SJSA1 (cell line): Measurements from ENCODE around the gene ZBTB9. TPM values are rescaled to one million over a fixed set of nuclear protein-coding genes. Genes with fewer than 3 reads are reported as not detected.

ENCODE experiments used
- DNase-seq, 2 experiments: peaks; one replicate each; pipeline ENCODE4 v3.0.0-alpha.2; 2015 to 2020; ENCODE audit warnings: low spot score in 2 of 2, low read depth in 1 of 2
- H3K27ac ChIP-seq: fragments of 250-450 bp; sonication (Bioruptor Pico); 2 replicates; pipeline ENCODE4 v1.5.1; 2020; ENCODE audit warnings: mild to moderate bottlenecking, moderate library complexity
- H3K27me3 ChIP-seq: fragments of 250-450 bp; sonication (Bioruptor Pico); replicated peaks from 2 replicates; pipeline ENCODE4 v1.5.1; 2020; ENCODE audit warnings: mild to moderate bottlenecking, moderate library complexity
- H3K36me3 ChIP-seq: fragments of 250-450 bp; sonication (Bioruptor Pico); 2 replicates; pipeline ENCODE4 v1.5.1; 2020; ENCODE audit warnings: mild to moderate bottlenecking
- H3K4me1 ChIP-seq: fragments of 250-450 bp; sonication (Bioruptor Pico); replicated peaks from 2 replicates; pipeline ENCODE4 v1.6.1; 2021; ENCODE audit warnings: mild to moderate bottlenecking
- H3K4me3 ChIP-seq: fragments of 250-450 bp; sonication (Bioruptor Pico); 2 replicates; pipeline ENCODE4 v1.5.1; 2020; ENCODE audit warnings: mild to moderate bottlenecking
- H3K9me3 ChIP-seq: fragments of 250-450 bp; sonication (Bioruptor Pico); replicated peaks from 2 replicates; pipeline ENCODE4 v1.5.1; 2020; ENCODE audit warnings: mild to moderate bottlenecking
- total RNA-seq: library from RNA; depleted of rRNA; stranded (reverse); fragments of >200 nt; shearing (Covaris generic); gene quantifications from 2 replicates; pipeline ENCODE4 v1.2.3, GENCODE V29; 2014; rRNA removed

Gene ZBTB9, protein sequence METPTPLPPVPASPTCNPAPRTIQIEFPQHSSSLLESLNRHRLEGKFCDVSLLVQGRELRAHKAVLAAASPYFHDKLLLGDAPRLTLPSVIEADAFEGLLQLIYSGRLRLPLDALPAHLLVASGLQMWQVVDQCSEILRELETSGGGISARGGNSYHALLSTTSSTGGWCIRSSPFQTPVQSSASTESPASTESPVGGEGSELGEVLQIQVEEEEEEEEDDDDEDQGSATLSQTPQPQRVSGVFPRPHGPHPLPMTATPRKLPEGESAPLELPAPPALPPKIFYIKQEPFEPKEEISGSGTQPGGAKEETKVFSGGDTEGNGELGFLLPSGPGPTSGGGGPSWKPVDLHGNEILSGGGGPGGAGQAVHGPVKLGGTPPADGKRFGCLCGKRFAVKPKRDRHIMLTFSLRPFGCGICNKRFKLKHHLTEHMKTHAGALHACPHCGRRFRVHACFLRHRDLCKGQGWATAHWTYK
- total RNA-seq, result 2.9 and 4.4 TPM in 2 replicates

DNA sequence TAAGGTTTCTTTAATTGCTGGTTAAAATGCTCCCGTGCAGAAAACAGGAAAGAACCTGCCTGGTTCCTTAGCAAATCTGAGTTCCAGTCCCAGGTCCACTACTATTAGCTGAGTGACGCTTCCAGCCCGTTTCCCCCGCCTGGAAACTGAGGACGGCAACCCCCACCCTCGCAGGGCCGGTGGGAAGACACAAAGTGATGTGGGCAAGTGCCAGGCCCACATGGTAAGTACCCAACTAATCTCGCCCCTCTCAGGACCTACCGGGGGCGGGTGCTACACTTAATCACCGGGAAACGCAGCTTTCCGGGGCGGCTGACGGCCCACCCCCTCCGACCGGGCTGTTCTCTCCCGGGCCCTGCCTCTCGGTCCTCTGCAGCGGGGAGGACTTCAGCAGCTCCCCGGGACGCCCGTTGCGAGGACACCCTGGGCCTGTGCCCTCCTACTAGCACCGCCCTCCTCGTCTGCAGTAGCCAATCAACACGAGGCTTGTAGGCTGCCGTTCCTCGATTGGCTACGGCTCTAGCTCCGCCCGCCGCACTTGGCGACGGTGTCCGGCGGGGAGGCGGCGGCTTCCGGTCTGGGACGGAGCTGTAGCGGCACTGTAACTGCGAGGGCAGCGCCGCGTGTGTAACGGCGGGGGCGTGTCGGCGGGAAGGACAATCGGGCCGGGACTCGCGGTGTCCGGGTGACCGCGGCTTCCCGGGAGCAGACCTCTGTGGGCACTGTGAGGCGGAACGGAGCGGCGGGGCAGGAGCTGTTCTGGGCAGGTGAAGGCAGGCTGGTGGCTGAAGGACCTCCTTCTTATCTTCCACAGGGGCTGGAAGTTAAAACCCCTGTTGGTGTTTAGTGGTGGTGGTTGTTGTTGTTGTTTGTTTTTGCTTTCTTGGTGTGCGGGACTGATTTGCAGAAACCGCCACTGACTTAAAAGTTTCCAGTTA, at the start of gene ZBTB9:
Gene ZBTB9, plus strand, starts transcription at position 568 of the 938 bp plus-strand sequence. CDS start 525 bp downstream, outside the sequence.
- Histone ChIP-seq H3K4me3 (peak within 1 kb of the TSS; percentile 58), H3K27ac (no peak within 1 kb of the TSS), H3K9me3 (no peaks in the 10 kb centered on the region), H3K36me3 (peaks cover 20% of the 10 kb centered on the region), H3K27me3 (no peaks in the 10 kb centered on the region), H3K4me1 (no peaks in the 10 kb centered on the region; the same call in 1 of the 2 replicates)
- DNase-seq, result peak; percentile 94 to 97

DNA sequence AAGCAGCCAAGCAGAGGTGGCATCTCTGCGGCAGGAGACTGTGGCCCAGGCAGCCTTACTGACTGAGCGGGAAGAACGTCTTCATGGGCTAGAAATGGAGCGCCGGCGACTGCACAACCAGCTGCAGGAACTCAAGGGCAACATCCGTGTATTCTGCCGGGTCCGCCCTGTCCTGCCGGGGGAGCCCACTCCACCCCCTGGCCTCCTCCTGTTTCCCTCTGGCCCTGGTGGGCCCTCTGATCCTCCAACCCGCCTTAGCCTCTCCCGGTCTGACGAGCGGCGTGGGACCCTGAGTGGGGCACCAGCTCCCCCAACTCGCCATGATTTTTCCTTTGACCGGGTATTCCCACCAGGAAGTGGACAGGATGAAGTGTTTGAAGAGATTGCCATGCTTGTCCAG, 49.5 kb upstream of the ZBTB9 start:
- Histone ChIP-seq H3K36me3 (peaks cover 96% of the 10 kb centered on the region), H3K9me3 (no peaks in the 10 kb centered on the region), H3K4me3 (no peak overlapping the region), H3K4me1 (peaks cover 6% of the 10 kb centered on the region), H3K27ac (no peak overlapping the region), H3K27me3 (no peaks in the 10 kb centered on the region)
- no peak for DNase-seq

DNA sequence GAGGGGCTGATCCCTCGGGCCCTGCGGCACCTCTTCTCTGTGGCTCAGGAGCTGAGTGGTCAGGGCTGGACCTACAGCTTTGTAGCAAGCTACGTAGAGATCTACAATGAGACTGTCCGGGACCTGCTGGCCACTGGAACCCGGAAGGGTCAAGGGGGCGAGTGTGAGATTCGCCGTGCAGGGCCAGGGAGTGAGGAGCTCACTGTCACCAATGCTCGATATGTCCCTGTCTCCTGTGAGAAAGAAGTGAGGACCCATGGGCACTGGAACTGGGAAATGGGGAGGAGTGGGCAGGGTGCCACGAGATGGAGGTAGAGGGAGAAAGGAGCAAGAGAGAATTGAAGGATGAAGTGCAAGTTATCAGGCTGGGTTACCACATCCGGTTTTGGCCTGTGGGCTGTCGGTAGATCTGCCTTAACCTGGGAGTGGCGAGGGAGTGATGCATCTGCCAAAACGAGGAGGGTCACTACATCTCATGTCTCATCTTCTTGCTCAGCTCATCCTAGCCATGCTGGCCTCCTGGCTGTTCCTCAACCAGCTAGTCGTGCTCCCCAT, 48.9 kb upstream of the ZBTB9 start:
- Histone ChIP-seq H3K4me3 (no peak overlapping the region), H3K9me3 (no peaks in the 10 kb centered on the region), H3K4me1 (peaks cover 9% of the 10 kb centered on the region), H3K27ac (no peak overlapping the region), H3K27me3 (no peaks in the 10 kb centered on the region), H3K36me3 (peaks cover 95% of the 10 kb centered on the region)
- no peak for DNase-seq

DNA sequence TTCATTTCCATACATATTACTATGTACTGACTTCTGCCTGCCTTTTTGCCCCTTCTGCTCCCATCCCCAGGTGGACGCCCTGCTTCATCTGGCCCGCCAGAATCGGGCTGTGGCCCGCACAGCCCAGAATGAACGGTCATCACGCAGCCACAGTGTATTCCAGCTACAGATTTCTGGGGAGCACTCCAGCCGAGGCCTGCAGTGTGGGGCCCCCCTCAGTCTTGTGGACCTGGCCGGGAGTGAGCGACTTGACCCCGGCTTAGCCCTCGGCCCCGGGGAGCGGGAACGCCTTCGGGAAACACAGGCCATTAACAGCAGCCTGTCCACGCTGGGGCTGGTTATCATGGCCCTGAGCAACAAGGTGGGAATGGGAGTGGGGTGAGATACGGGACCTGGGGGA, 48.2 kb upstream of the ZBTB9 start:
- peaks cover 88% of the 10 kb centered on the region for H3K36me3 ChIP-seq
- DNase-seq, result no peak
- peaks cover 9% of the 10 kb centered on the region for H3K4me1 ChIP-seq
- H3K27ac ChIP-seq, result no peak overlapping the region
- H3K9me3 ChIP-seq, result no peaks in the 10 kb centered on the region
- H3K4me3 ChIP-seq, result no peak overlapping the region
- H3K27me3 ChIP-seq, result no peaks in the 10 kb centered on the region

DNA sequence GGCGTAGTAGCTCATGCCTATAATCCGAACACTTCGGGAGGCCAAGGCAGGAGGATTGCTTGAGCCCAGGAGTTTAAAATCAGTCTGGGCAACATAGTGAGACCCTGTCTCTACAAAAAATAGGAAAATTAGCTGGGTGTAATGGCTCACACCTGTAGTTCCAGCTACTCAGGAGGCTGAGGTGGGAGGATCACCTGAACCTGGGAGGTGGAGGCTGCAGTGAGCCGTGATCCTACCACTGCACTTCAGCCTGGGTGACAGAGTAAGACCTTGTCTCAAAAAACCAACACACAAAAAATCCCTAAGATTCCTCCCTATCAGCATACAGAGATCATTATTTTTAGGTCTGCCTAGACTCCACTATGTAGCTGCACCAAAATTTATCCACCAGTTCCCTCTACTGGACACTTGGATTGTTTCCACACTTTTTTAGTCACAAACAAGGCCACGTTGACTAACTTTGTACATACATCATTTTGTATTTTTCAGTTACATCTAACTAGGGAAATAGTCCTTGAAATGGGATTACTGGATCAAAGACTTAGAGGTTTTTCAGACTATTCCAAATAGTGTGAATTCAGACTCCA, 47.2 kb upstream of the ZBTB9 start:
- Histone ChIP-seq H3K9me3 (no peaks in the 10 kb centered on the region), H3K27me3 (no peaks in the 10 kb centered on the region), H3K27ac (no peak overlapping the region), H3K36me3 (peaks cover 79% of the 10 kb centered on the region), H3K4me1 (peaks cover 15% of the 10 kb centered on the region), H3K4me3 (no peak overlapping the region)
- no peak for DNase-seq

DNA sequence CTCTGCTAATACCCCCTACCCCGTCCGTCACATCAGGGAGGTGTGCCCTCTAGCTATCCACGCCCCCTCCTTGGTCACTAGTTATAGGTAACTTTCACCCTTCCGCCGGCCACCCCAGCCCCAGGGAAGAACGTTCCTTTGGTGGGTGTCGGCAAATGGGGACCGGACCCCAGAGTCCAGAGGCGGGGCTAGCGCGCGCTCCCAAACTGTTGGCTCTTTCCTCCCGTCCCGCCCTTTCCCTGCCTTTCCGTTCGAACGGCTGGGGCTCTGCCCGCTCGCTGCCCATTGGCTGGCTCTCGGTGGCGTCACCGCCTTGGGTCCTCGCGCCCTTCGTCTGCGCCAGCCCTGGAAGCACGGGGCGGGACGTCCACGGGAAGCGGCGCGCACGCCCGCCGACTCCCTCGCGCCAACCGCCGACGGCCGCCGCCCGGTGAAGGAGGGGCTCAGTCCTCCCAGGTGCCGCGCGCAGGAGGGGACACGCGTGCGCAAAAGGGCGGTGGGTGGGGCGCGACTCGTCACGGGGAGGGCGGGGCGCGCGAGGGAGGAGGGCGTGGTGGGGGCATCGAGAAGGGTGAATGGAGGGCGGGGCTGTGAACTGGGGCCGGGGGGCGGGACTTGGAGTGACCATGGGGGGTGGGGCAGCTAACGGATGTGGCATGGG, 44.2 kb upstream of the ZBTB9 start:
- peaks cover 76% of the 10 kb centered on the region for H3K36me3 ChIP-seq
- H3K9me3 ChIP-seq, result no peaks in the 10 kb centered on the region
- peak overlapping the region; percentile 85 for H3K27ac ChIP-seq

DNA sequence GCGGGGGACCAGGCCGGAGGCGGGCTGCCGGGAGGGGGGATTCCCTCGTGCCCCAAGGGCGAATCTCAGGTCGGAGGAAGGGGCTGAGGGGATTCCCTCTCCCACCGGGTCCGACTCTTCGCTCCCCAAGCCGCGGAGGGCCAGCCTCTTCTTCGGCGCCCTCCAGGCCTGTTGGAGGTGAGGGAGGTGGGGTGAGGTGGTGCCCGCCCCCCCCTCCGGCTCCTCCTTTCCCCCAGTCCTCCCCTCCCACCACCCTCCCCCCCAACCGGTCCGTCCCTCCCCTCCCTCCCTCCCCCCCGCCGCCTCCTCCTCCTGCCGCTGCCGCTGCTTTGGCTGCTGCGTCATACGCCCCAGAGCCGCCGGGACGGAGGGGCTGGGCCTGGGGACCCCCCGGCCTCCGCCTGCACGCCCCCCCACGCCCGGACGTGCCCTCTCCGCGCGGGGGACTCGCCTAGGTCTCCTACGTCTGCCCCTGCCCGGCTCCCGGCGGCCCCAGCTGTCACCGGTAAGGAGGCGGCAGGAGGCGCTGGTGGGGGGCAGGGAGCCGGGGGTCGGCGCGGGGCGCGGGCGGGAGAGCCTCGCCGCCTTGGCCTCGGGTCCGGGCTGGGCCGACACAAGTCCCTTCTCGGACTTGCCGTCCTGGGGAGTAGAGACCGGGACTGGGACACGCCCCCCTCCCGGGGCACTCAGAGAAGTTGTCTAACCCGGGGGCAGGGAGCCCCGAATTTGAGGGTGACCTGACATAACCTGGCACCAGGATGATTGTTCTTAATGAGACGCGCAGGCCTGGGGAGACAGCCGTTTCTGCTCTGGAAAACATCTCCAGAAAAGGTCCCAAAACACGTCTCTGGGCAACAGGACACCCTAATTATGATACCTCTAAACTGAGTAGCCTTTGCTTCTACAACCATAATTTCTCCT, 43.4 kb upstream of the ZBTB9 start, which contains the start of gene PHF1:
Gene PHF1, plus strand, starts transcription at position 304 of the 921 bp plus-strand sequence. CDS start 1,250 bp downstream, outside the sequence.
- peak in 1 of 2 experiments; percentile 90 for DNase-seq
- Histone ChIP-seq H3K27ac (peak within 1 kb of the TSS; percentile 85), H3K36me3 (peaks cover 76% of the 10 kb centered on the region)

More for the DNA sequence above, 44.2 kb upstream of the ZBTB9 start:
- Histone ChIP-seq H3K4me3 (peak overlapping the region; percentile 79), H3K4me1 (peaks cover 15% of the 10 kb centered on the region), H3K27me3 (no peaks in the 10 kb centered on the region)
- peak; percentile 98 for DNase-seq

DNA sequence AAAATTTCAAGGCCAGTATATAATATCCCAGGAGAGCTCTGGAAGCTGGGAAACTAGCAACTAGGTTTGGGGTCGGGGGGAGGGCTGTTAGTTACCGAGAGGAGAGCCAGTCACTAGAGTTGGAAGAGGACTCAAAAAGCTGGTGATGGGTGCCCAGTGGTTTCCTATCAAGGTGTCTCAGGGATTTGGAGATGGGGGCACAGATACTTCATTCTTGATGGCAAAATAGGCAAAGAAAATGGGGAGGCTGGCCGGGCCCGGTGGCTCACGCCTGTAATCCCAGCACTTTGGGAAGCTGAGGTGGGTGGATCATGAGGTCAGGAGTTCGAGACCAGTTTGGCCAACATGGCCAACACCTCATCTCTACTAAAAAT, 42.8 kb upstream of the ZBTB9 start:
- Histone ChIP-seq H3K27me3 (no peaks in the 10 kb centered on the region), H3K27ac (peak overlapping the region; percentile 85), H3K9me3 (no peaks in the 10 kb centered on the region), H3K4me3 (peak overlapping the region; percentile 79), H3K4me1 (peaks cover 28% of the 10 kb centered on the region), H3K36me3 (peaks cover 75% of the 10 kb centered on the region)
- DNase-seq, result no peak

More for the DNA sequence above, 43.4 kb upstream of the ZBTB9 start, which contains the start of gene PHF1:
- Histone ChIP-seq H3K4me1 (peaks cover 22% of the 10 kb centered on the region), H3K9me3 (no peaks in the 10 kb centered on the region), H3K4me3 (peak within 1 kb of the TSS; percentile 79), H3K27me3 (no peaks in the 10 kb centered on the region)

DNA sequence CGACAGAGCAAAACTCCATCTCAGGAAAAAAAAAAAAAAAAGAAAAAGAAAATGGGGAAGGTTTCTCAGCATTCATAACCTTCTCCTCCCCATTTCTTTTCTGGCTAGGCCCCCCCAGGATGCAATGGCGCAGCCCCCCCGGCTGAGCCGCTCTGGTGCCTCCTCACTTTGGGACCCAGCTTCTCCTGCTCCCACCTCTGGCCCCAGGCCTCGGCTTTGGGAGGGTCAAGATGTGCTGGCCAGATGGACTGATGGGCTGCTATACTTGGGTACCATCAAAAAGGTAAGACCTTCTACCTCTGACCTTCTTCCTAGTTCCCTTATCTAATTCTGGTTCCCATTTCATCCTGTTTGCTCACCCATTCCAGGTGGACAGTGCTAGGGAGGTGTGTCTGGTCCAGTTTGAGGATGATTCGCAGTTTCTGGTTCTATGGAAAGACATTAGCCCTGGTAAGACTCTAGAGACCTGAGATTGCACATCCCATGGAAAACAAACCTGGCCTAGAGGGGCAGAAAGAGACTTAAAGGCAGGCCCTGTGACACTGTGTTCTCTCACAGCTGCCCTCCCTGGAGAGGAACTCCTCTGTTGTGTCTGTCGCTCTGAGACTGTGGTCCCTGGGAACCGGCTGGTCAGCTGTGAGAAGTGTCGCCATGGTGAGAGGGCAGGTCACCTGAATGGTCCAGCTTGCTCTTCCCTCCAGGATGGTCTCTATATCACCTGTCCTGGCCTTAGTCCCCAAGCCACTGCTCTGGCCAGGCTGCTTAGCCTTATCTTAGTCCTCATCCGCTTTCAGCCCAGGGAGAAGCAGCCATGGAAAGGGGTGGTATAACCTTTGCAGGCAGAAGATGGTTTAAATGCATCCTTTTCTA, 42.0 kb upstream of the ZBTB9 start:
- H3K4me1 ChIP-seq, result peaks cover 32% of the 10 kb centered on the region
- H3K27ac ChIP-seq, result no peak overlapping the region
- H3K36me3 ChIP-seq, result peaks cover 70% of the 10 kb centered on the region
- no peaks in the 10 kb centered on the region for H3K27me3 ChIP-seq
- no peak overlapping the region for H3K4me3 ChIP-seq
- H3K9me3 ChIP-seq, result no peaks in the 10 kb centered on the region
- no peak for DNase-seq

DNA sequence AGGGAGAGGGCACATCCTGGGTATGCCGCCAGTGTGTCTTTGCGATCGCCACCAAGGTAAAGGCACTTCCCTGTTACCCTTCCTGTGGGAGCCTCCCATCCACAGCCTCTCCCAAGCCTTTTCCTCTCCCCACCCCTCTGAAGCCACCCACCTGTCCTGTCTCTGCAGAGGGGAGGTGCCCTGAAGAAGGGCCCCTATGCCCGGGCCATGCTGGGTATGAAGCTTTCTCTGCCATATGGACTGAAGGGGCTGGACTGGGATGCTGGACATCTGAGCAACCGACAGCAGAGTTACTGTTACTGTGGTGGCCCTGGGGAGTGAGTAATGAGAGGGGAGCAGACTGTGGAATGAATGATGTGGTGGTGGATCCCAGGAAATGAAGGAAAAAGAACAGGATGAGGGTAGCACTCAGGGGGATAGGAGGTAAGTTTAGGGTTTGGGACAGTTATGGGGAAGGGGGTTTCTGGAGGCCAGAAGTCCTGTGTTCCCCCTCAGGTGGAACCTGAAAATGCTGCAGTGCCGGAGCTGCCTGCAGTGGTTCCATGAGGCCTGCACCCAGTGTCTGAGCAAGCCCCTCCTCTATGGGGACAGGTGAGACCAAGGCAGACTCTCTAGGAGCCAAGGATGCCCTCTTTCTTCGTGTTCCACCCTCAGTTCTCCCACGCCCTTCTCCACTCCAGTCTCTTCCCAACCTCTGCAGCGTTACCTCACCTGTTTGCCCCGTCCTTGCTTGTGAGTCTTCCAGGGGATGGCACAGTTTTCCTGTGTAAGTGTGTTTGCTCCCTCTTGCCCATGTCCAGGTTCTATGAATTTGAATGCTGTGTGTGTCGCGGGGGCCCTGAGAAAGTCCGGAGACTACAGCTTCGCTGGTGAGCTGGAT, 40.9 kb upstream of the ZBTB9 start:
- DNase-seq, result no peak

More for the DNA sequence above, 40.9 kb upstream of the ZBTB9 start:
- Histone ChIP-seq H3K4me3 (no peak overlapping the region), H3K36me3 (peaks cover 59% of the 10 kb centered on the region), H3K4me1 (peaks cover 34% of the 10 kb centered on the region), H3K9me3 (no peaks in the 10 kb centered on the region; the same call in 1 of the 2 replicates), H3K27me3 (no peaks in the 10 kb centered on the region), H3K27ac (no peak overlapping the region)
